Measurements from ENCODE around the gene PCDH7.

GRCh38 chr4:30755346-30755745 is 35.2 kb downstream of the PCDH7 start:
- TF ChIP-seq CTCF (IDR thresholded peaks at IDR 0.05) (no peak), POLR2A (IDR thresholded peaks at IDR 0.05) (no peak)
